Neuronal stem cell (in vitro differentiated cells): ENCODE measurements around the gene ABO.

ENCODE experiments used
- DNase-seq: peaks from one replicate; pipeline ENCODE4 v3.0.0-alpha.2; 2013; ENCODE audit warnings: low spot score
- H2AFZ ChIP-seq: one replicate; pipeline ENCODE4 v1.6.1; 2013; ENCODE audit warnings: mild to moderate bottlenecking, low read length, inconsistent platforms
- H2AK5ac ChIP-seq: 2 replicates; pipeline ENCODE4 v1.6.1; 2013; ENCODE audit warnings: low read depth, mild to moderate bottlenecking, inconsistent platforms, low read length, moderate library complexity, mixed read lengths
- H2BK120ac ChIP-seq: 2 replicates; pipeline ENCODE4 v1.6.1; 2013; ENCODE audit warnings: low read depth, mild to moderate bottlenecking, inconsistent platforms, low read length, moderate library complexity, mixed read lengths
- H2BK12ac ChIP-seq: one replicate; pipeline ENCODE4 v1.6.1; 2013; ENCODE audit warnings: low read length, inconsistent platforms
- H2BK15ac ChIP-seq: 2 replicates; pipeline ENCODE4 v1.6.1; 2013; ENCODE audit warnings: mild to moderate bottlenecking, low read length, inconsistent platforms, mixed read lengths
- H2BK5ac ChIP-seq: one replicate; pipeline ENCODE4 v1.6.1; 2013; ENCODE audit warnings: inconsistent platforms, mild to moderate bottlenecking, low read length, moderate library complexity
- H3K14ac ChIP-seq: one replicate; pipeline ENCODE4 v1.6.1; 2013; ENCODE audit warnings: low read length, inconsistent platforms
- H3K18ac ChIP-seq: 2 replicates; pipeline ENCODE4 v1.6.1; 2013; ENCODE audit warnings: low read length, inconsistent platforms
- H3K23ac ChIP-seq: 2 replicates; pipeline ENCODE4 v1.6.1; 2013; ENCODE audit warnings: low read depth, mild to moderate bottlenecking, mixed read lengths, low read length, inconsistent platforms; ENCODE audit not compliant: poor library complexity
- H3K27ac ChIP-seq: replicated peaks from 3 replicates; pipeline ENCODE4 v1.5.1; 2013; ENCODE audit warnings: low read length, inconsistent platforms
- H3K27me3 ChIP-seq, 3 experiments: 2 replicates each; pipeline ENCODE4 v1.6.1; 2013; ENCODE audit warnings: low read length in 3 of 3, mild to moderate bottlenecking in 2 of 3, inconsistent platforms in 1 of 3, low read depth in 1 of 3, mixed read lengths in 1 of 3, moderate library complexity in 1 of 3; ENCODE audit not compliant: control insufficient read depth in 3 of 3, insufficient read depth in 3 of 3
- H3K36me3 ChIP-seq, 2 donors: replicated peaks in 1 of 2; 2 replicates each; pipeline ENCODE4 v1.6.1; 2013; ENCODE audit warnings: low read length in 2 of 2; ENCODE audit not compliant: control insufficient read depth in 2 of 2, insufficient read depth in 2 of 2
- H3K4ac ChIP-seq: 2 replicates; pipeline ENCODE4 v1.6.1; 2013; ENCODE audit warnings: inconsistent platforms, mild to moderate bottlenecking, low read length, moderate library complexity
- H3K4me1 ChIP-seq, 2 donors: 1 replicate in 1 of 2; 2 replicates in 1 of 2; pipeline ENCODE4 v1.6.1; 2013; ENCODE audit warnings: low read length in 2 of 2, low read depth in 1 of 2; ENCODE audit not compliant: control insufficient read depth in 2 of 2, insufficient read depth in 1 of 2
- H3K4me2 ChIP-seq: one replicate; pipeline ENCODE4 v1.6.1; 2013; ENCODE audit warnings: mild to moderate bottlenecking, low read length, inconsistent platforms; ENCODE audit not compliant: insufficient read depth, poor library complexity, severe bottlenecking
- H3K4me3 ChIP-seq, 2 donors: 2 replicates each; pipeline ENCODE4 v1.5.1; 2013; ENCODE audit warnings: low read length in 2 of 2, mild to moderate bottlenecking in 2 of 2, inconsistent platforms in 1 of 2, moderate library complexity in 1 of 2
- H3K79me1 ChIP-seq: one replicate; pipeline ENCODE4 v1.6.1; 2013; ENCODE audit warnings: low read depth, mild to moderate bottlenecking, inconsistent platforms, low read length, moderate library complexity
- H3K9ac ChIP-seq: one replicate; pipeline ENCODE4 v1.6.1; 2013; ENCODE audit warnings: mild to moderate bottlenecking, low read depth, low read length, inconsistent platforms; ENCODE audit not compliant: poor library complexity
- H3K9me3 ChIP-seq, 2 donors: replicated peaks in 1 of 2; 2 replicates each; pipeline versions ENCODE3 to v1.6.1; 2013; ENCODE audit warnings: low read length in 2 of 2, mild to moderate bottlenecking in 2 of 2, inconsistent platforms in 1 of 2, low read depth in 1 of 2, mixed read lengths in 1 of 2, moderate library complexity in 1 of 2; ENCODE audit not compliant: control insufficient read depth in 2 of 2, insufficient read depth in 1 of 2
- H4K8ac ChIP-seq: one replicate; pipeline ENCODE4 v1.6.1; 2013; ENCODE audit warnings: low read depth, mild to moderate bottlenecking, inconsistent platforms, low read length, moderate library complexity
- H4K91ac ChIP-seq: one replicate; pipeline ENCODE4 v1.6.1; 2013; ENCODE audit warnings: low read length, low read depth, mild to moderate bottlenecking, inconsistent platforms; ENCODE audit not compliant: poor library complexity
- WGBS, 2 donors: extraction: QIAGEN DNeasy Blood & Tissue Kit; methylation state at CpG; one replicate each; pipeline ENCODE4 v1.1.7; 2013; ENCODE audit warnings: missing lambda C conversion rate in 2 of 2, mixed read lengths in 1 of 2; ENCODE audit not compliant: insufficient read length in 2 of 2, insufficient replicate concordance in 1 of 2; ENCODE audit errors: extremely low coverage in 2 of 2; 5-methylcytosine and 5-hydroxymethylcytosine counted together

Gene ABO

GRCh38 chr9:133242241-133242640 is 32.8 kb downstream of the ABO start:
- Histone ChIP-seq H3K14ac (no peak overlapping the region), H3K23ac (no peak overlapping the region), H3K4ac (no peak overlapping the region), H2BK15ac (no peak overlapping the region), H3K4me3 (no peak overlapping the region), H4K91ac (no peak overlapping the region), H3K4me2 (no peak overlapping the region), H3K27ac (no peak overlapping the region), H3K4me1 (peaks cover 5 to 8% of the 10 kb centered on the region in 2 donors), H2BK120ac (no peak overlapping the region), H2AFZ (no peak overlapping the region), H3K79me1 (no peaks in the 10 kb centered on the region), H3K27me3 (peaks cover 0 to 17% (median 6%) of the 10 kb centered on the region in 3 experiments), H3K18ac (no peak overlapping the region), H4K8ac (no peak overlapping the region), H3K9me3 (no peaks in the 10 kb centered on the region), H3K36me3 (no peaks in the 10 kb centered on the region), H3K9ac (no peak overlapping the region), H2BK5ac (no peak overlapping the region), H2AK5ac (no peak overlapping the region), H2BK12ac (no peak overlapping the region)
- no peak for DNase-seq
- no CpG with 5 or more reads among the region's 14 CpGs for WGBS, 2 donors

GRCh38 chr9:133239533-133240090 is 35.4 kb downstream of the ABO start:
- H3K27ac ChIP-seq: no peak overlapping the region
- H2BK15ac ChIP-seq: no peak overlapping the region
- no peak overlapping the region for H3K4ac ChIP-seq
- no peak overlapping the region for H4K91ac ChIP-seq
- peak overlapping the region; percentile 60 for H3K9ac ChIP-seq
- no peak overlapping the region for H3K4me3 ChIP-seq
- H3K27me3 ChIP-seq: peaks cover 0 to 14% (median 6%) of the 10 kb centered on the region in 3 experiments
- H2BK12ac ChIP-seq: no peak overlapping the region
- H3K4me1 ChIP-seq: peaks cover 5 to 12% of the 10 kb centered on the region in 2 donors
- H3K23ac ChIP-seq: no peak overlapping the region
- no peak overlapping the region for H2BK120ac ChIP-seq
- peak overlapping the region; percentile 46 for H2AK5ac ChIP-seq
- H4K8ac ChIP-seq: no peak overlapping the region
- no peak overlapping the region for H2AFZ ChIP-seq
- H3K36me3 ChIP-seq: no peaks in the 10 kb centered on the region
- no peaks in the 10 kb centered on the region for H3K79me1 ChIP-seq
- no CpG with 5 or more reads among the region's 18 CpGs for WGBS, 2 donors
- H3K18ac ChIP-seq: peak overlapping the region; percentile 52
- no peak for DNase-seq
- no peak overlapping the region for H3K14ac ChIP-seq
- no peak overlapping the region for H2BK5ac ChIP-seq
- no peak overlapping the region for H3K4me2 ChIP-seq
- no peaks in the 10 kb centered on the region for H3K9me3 ChIP-seq

GRCh38 chr9:133238851-133239532 is 36.0 kb downstream of the ABO start:
- H3K4me3 ChIP-seq: peak overlapping the region in 1 of 2 donors; percentile 66
- H3K23ac ChIP-seq: no peak overlapping the region
- no peak overlapping the region for H2BK15ac ChIP-seq
- no peak overlapping the region for H3K27ac ChIP-seq
- H3K14ac ChIP-seq: no peak overlapping the region
- H3K4me1 ChIP-seq: peaks cover 5 to 12% of the 10 kb centered on the region in 2 donors
- peak overlapping the region; percentile 59 for H3K18ac ChIP-seq
- peak; percentile 54 for DNase-seq
- H3K36me3 ChIP-seq: no peaks in the 10 kb centered on the region
- H2AK5ac ChIP-seq: no peak overlapping the region
- no peaks in the 10 kb centered on the region for H3K79me1 ChIP-seq
- H3K4ac ChIP-seq: no peak overlapping the region
- no peak overlapping the region for H4K91ac ChIP-seq
- H2BK12ac ChIP-seq: no peak overlapping the region
- WGBS, 2 donors: no CpG with 5 or more reads among the region's 26 CpGs
- H2BK5ac ChIP-seq: no peak overlapping the region
- peak overlapping the region; percentile 89 for H3K4me2 ChIP-seq
- peak overlapping the region; percentile 21 for H3K9ac ChIP-seq
- H2BK120ac ChIP-seq: no peak overlapping the region
- no peak overlapping the region for H4K8ac ChIP-seq
- peak overlapping the region; percentile 86 for H2AFZ ChIP-seq
- H3K9me3 ChIP-seq: no peaks in the 10 kb centered on the region
- peaks cover 0 to 14% (median 6%) of the 10 kb centered on the region in 3 experiments for H3K27me3 ChIP-seq

- peaks cover 0 to 9% (median 6%) of the 10 kb centered on the region in 3 experiments for H3K27me3 ChIP-seq
- no peak overlapping the region for H3K27ac ChIP-seq
- no peak overlapping the region for H3K9ac ChIP-seq
- H2BK12ac ChIP-seq: no peak overlapping the region
- H2AFZ ChIP-seq: peak overlapping the region; percentile 86
- no peaks in the 10 kb centered on the region for H3K9me3 ChIP-seq
- peak overlapping the region in 1 of 2 donors; percentile 66 for H3K4me3 ChIP-seq
- no peak overlapping the region for H3K23ac ChIP-seq
- no peak overlapping the region for H2BK120ac ChIP-seq
- H3K79me1 ChIP-seq: no peaks in the 10 kb centered on the region
- WGBS, 2 donors: no CpG with 5 or more reads among the region's 25 CpGs
- H3K18ac ChIP-seq: peak overlapping the region; percentile 53
- H3K4me1 ChIP-seq: peaks cover 5 to 12% of the 10 kb centered on the region in 2 donors
- H2AK5ac ChIP-seq: peak overlapping the region; percentile 48
- H2BK5ac ChIP-seq: no peak overlapping the region
- H3K36me3 ChIP-seq: no peaks in the 10 kb centered on the region
- H4K91ac ChIP-seq: no peak overlapping the region
- peak overlapping the region; percentile 89 for H3K4me2 ChIP-seq
- DNase-seq: peak; percentile 67
- H3K14ac ChIP-seq: no peak overlapping the region
- H4K8ac ChIP-seq: peak overlapping the region; percentile 50
- no peak overlapping the region for H2BK15ac ChIP-seq
- no peak overlapping the region for H3K4ac ChIP-seq
Observed at GRCh38 chr9:133238272-133238850, 36.6 kb downstream of the ABO start.
